ENCODE measurements around the gene MORC3.

- TF ChIP-seq SRF (CRISPR knock-in tag; IDR thresholded peaks at IDR 0.05) (no peak), ATF6 (CRISPR knock-in tag; IDR thresholded peaks at IDR 0.05) (no peak), FOXM1 (IDR thresholded peaks at IDR 0.05; ENCODE audit: low read depth) (no peak), FOXM1 (CRISPR knock-in tag; IDR thresholded peaks at IDR 0.05; ENCODE audit: low read depth) (no peak), JUND (IDR thresholded peaks at IDR 0.05; ENCODE audit: borderline replicate concordance, low read depth, low read length) (no peak), JUND (tag; IDR thresholded peaks at IDR 0.05; ENCODE audit: borderline replicate concordance, low read depth, low read length) (no peak), ZKSCAN1 (IDR thresholded peaks at IDR 0.05; ENCODE audit: low read depth, low read length) (no peak), CTCF (IDR thresholded peaks at IDR 0.05 in 2 of 3, conservative IDR thresholded peaks at IDR 0.05 in 1 of 3; ENCODE audit: insufficient read depth in 2 of 3, low read depth in 1 of 3, low read length in 3 of 3) (no peak), SMC3 (conservative IDR thresholded peaks at IDR 0.05; ENCODE audit: insufficient read depth, low read depth, low read length) (no peak), CEBPB (tag; IDR thresholded peaks at IDR 0.05) (no peak), ATF3 (IDR thresholded peaks at IDR 0.05) (no peak), ATF3 (CRISPR knock-in tag; conservative IDR thresholded peaks at IDR 0.05) (no peak)
Measured at GRCh38 chr21:36381841-36382589, 62.0 kb downstream of the MORC3 start.
